ENCODE results near the gene PTPN6. TPM values are rescaled to one million over a fixed set of nuclear protein-coding genes. Genes with fewer than 3 reads are reported as not detected.

The PTPN6 gene
- polyA plus RNA-seq, 3 donors = 449 to 764 (median 562) TPM

- no peak for TF ChIP-seq CTCF (IDR thresholded peaks at IDR 0.05)
- peaks cover 0 to 7% (median 0%) of the 10 kb centered on the region in 3 donors for H3K27me3 Mint-ChIP-seq (ENCODE audit: low read depth in 3 of 3)
- DNase-seq = peak; percentile 93 to 96 (median 93)
- Histone ChIP-seq H3K9me3 (replicated peaks in 1 of 2; ENCODE audit: control insufficient read depth in 1 of 2, insufficient read depth in 1 of 2, low read length in 2 of 2) (no peaks in the 10 kb centered on the region), H3K27ac (ENCODE audit: low read depth in 1 of 2, low read length in 2 of 2) (peak overlapping the region; percentile 87 to 95), H3K4me3 (replicated peaks in 1 of 3; ENCODE audit: low read depth in 2 of 3, low read length in 3 of 3) (peak overlapping the region in 1 of 3 experiments; percentile 98), H3K4me1 (ENCODE audit: control insufficient read depth in 1 of 2, insufficient read depth in 2 of 2, low read length in 2 of 2) (peaks cover 83 to 90% of the 10 kb centered on the region in 2 donors), H4K20me1 (ENCODE audit: insufficient read depth, low read length) (peaks cover 63% of the 10 kb centered on the region), H3K9ac (ENCODE audit: insufficient read depth, low read length, poor library complexity, severe bottlenecking) (peak overlapping the region; percentile 55), H3K4me2 (replicated peaks; ENCODE audit: extremely low read depth, low read length, poor library complexity, severe bottlenecking) (peak overlapping the region; percentile 92), H3K27me3 (ENCODE audit: control insufficient read depth in 2 of 2, insufficient read depth in 2 of 2, low read length in 2 of 2) (no peaks in the 10 kb centered on the region), H3K79me2 (ENCODE audit: insufficient read depth, low read length) (peaks cover 43% of the 10 kb centered on the region), H2AFZ (ENCODE audit: insufficient read depth, low read depth, low read length, poor library complexity, severe bottlenecking) (no peak overlapping the region), H3K36me3 (replicated peaks in 1 of 2; ENCODE audit: control insufficient read depth in 1 of 2, insufficient read depth in 2 of 2, low read length in 2 of 2) (peaks cover 50 to 52% of the 10 kb centered on the region in 2 donors)
- H3K4me3 Mint-ChIP-seq = peak overlapping the region; percentile 65 to 77
- peaks cover 0 to 2% (median 0%) of the 10 kb centered on the region in 7 donors for H3K9me3 Mint-ChIP-seq
- intact Hi-C loops (cut with micrococcal nuclease) = loop anchor here (1.0 to 5.0 kb wide), 3 partner anchors 8 to 89 kb away; partner anchors contain the start of genes C12orf57 (in 1 of the 2) and SPSB2 (in 1 of the 2)
- H3K4me1 Mint-ChIP-seq = peaks cover 86% of the 10 kb centered on the region
- WGBS (ENCODE audit: insufficient coverage) = 25% methylated on average over 18 of the region's 24 CpGs
- H3K27ac Mint-ChIP-seq = peak overlapping the region; percentile 93 to 99 (median 96)
- H3K36me3 Mint-ChIP-seq = peaks cover 52 to 69% of the 10 kb centered on the region in 2 donors
These were observed 10.1 kb downstream of the PTPN6 start for GRCh38 chr12:6961278-6961694.

GRCh38 chr12:6961695-6962284 lies 10.6 kb downstream of the PTPN6 start:
- Mint-ChIP-seq H3K4me1 (peaks cover 81% of the 10 kb centered on the region), H3K9me3 (peaks cover 0 to 2% (median 0%) of the 10 kb centered on the region in 7 donors), H3K27me3 (ENCODE audit: low read depth in 3 of 3) (peaks cover 0 to 7% (median 0%) of the 10 kb centered on the region in 3 donors), H3K4me3 (peak overlapping the region; percentile 65 to 67), H3K36me3 (peaks cover 50 to 69% of the 10 kb centered on the region in 2 donors), H3K27ac (peak overlapping the region; percentile 93 to 99 (median 96))
- no peaks in the 10 kb centered on the region for H3K9me3 ChIP-seq (replicated peaks in 1 of 2; ENCODE audit: control insufficient read depth in 1 of 2, insufficient read depth in 1 of 2, low read length in 2 of 2)
- H3K4me1 ChIP-seq (ENCODE audit: control insufficient read depth in 1 of 2, insufficient read depth in 2 of 2, low read length in 2 of 2) = peaks cover 78 to 85% of the 10 kb centered on the region in 2 donors
- intact Hi-C loops (cut with micrococcal nuclease) = loop anchor here (1.0 to 5.0 kb wide), 3 partner anchors 8 to 89 kb away; partner anchors contain the start of genes C12orf57 (in 1 of the 2) and SPSB2 (in 1 of the 2)
- H3K27me3 ChIP-seq (ENCODE audit: control insufficient read depth in 2 of 2, insufficient read depth in 2 of 2, low read length in 2 of 2) = no peaks in the 10 kb centered on the region
- H2AFZ ChIP-seq (ENCODE audit: insufficient read depth, low read depth, low read length, poor library complexity, severe bottlenecking) = no peak overlapping the region
- H3K27ac ChIP-seq (ENCODE audit: low read depth in 1 of 2, low read length in 2 of 2) = peak overlapping the region; percentile 87 to 95
- TF ChIP-seq CTCF (IDR thresholded peaks at IDR 0.05) = peak; percentile 7
- H3K79me2 ChIP-seq (ENCODE audit: insufficient read depth, low read length) = peaks cover 38% of the 10 kb centered on the region
- peak in 2 of 3 donors; percentile 44 to 69 for DNase-seq
- H3K36me3 ChIP-seq (replicated peaks in 1 of 2; ENCODE audit: control insufficient read depth in 1 of 2, insufficient read depth in 2 of 2, low read length in 2 of 2) = peaks cover 49 to 52% of the 10 kb centered on the region in 2 donors
- peak overlapping the region; percentile 50 for H3K4me2 ChIP-seq (replicated peaks; ENCODE audit: extremely low read depth, low read length, poor library complexity, severe bottlenecking)
- WGBS (ENCODE audit: insufficient coverage) = 10% methylated on average over 6 of the region's 16 CpGs
- peak overlapping the region; percentile 55 for H3K9ac ChIP-seq (ENCODE audit: insufficient read depth, low read length, poor library complexity, severe bottlenecking)
- H3K4me3 ChIP-seq (replicated peaks in 1 of 3; ENCODE audit: low read depth in 2 of 3, low read length in 3 of 3) = peak overlapping the region in 1 of 3 experiments; percentile 40
- peaks cover 58% of the 10 kb centered on the region for H4K20me1 ChIP-seq (ENCODE audit: insufficient read depth, low read length)

Measured in CD14-positive monocyte (primary cell).